HCT116 (cell line): ENCODE data around the gene BACH1. TPM values are rescaled to one million over a fixed set of nuclear protein-coding genes. Genes with fewer than 3 reads are reported as not detected.

Experiments used
- ATAC-seq: fragments of 200-7000 bp; cut with Tn5 transposase; 2 replicates; pipeline ENCODE4 v1.9.1; 2020; ENCODE audit warnings: mild to moderate bottlenecking, moderate library complexity
- BruUV-seq: library from RNA; stranded (reverse); fragments of 400-500 nt; replicated peaks from 2 replicates; lab custom pipeline; 2021; lab: Mats Ljungman, UMichigan
- CTCF ChIA-PET: fragments of 300-600 bp; sonication (Branson Sonifier 250); formaldehyde crosslinking; loops from one replicate; lab custom pipeline; 2021; ENCODE audit warnings: antibody characterized with exemption; lab: Charles Lee
- POLR2A ChIA-PET: fragments of 300-600, 350-600 bp; sonication (Branson Sonifier 250); formaldehyde crosslinking; loops from one replicate; lab custom pipeline; 2021; ENCODE audit warnings: antibody characterized with exemption; lab: Charles Lee
- RAD21 ChIA-PET, 2 experiments: fragments of 300-600 bp; sonication (Branson Sonifier 250); formaldehyde crosslinking; loops; one replicate each; lab custom pipeline; 2023; ENCODE audit warnings: low total read pairs in 2 of 2; ENCODE audit not compliant: uncharacterized antibody in 2 of 2, unreplicated experiment in 2 of 2, low non-redundant PET in 1 of 2; lab: Charles Lee
- DNase-seq: peaks from one replicate; pipeline ENCODE4 v3.0.0-alpha.2; 2010; ENCODE audit warnings: low read depth, low spot score
- H2AFZ ChIP-seq: fragments of 200-600 bp; shearing (Covaris generic), sonication (generic); 2 replicates; pipeline ENCODE4 v1.6.1; 2017; ENCODE audit warnings: low read depth, mixed run types, mixed read lengths, antibody characterized with exemption, low read length; ENCODE audit not compliant: poor library complexity, severe bottlenecking
- H3K27ac ChIP-seq: 2 replicates; pipeline ENCODE4 v1.5.1; 2012; ENCODE audit warnings: low read depth, low read length
- H3K27me3 ChIP-seq: fragments of 200-600 bp; sonication (generic); 2 replicates; pipeline ENCODE4 v1.6.1; 2016; ENCODE audit warnings: mixed run types, low read length, mixed read lengths; ENCODE audit not compliant: insufficient read depth
- H3K36me3 ChIP-seq, 2 experiments: fragments of 200-500 bp in 1 of 2; fragments of 200-600 bp in 1 of 2; sonication (Bioruptor generic) in 1 of 2; sonication (generic) in 1 of 2; 2 replicates each; pipeline versions ENCODE4 v1.5.1 to v1.6.1; 2014 to 2016; ENCODE audit warnings: low read length in 2 of 2, inconsistent platforms in 1 of 2, mixed read lengths in 1 of 2, mixed run types in 1 of 2; ENCODE audit not compliant: insufficient read depth in 2 of 2, control insufficient read depth in 1 of 2
- H3K4me1 ChIP-seq, 2 experiments: fragments of 200-600 bp in 1 of 2; sonication (generic) in 1 of 2; 2 replicates each; pipeline versions ENCODE4 v1.5.1 to v1.6.1; 2012 to 2017; ENCODE audit warnings: low read length in 2 of 2, inconsistent platforms in 1 of 2, mild to moderate bottlenecking in 1 of 2, mixed read lengths in 1 of 2, mixed run types in 1 of 2, moderate library complexity in 1 of 2; ENCODE audit not compliant: insufficient read depth in 2 of 2, control insufficient read depth in 1 of 2
- H3K4me2 ChIP-seq: fragments of 200-600 bp; sonication (generic); 2 replicates; pipeline ENCODE4 v1.6.1; 2017; ENCODE audit warnings: mixed run types, low read length, mixed read lengths
- H3K4me3 ChIP-seq, 2 experiments: fragments of 200-600 bp in 1 of 2; sonication (generic) in 1 of 2; replicated peaks in 1 of 2; 2 replicates each; pipeline ENCODE4 v1.5.1; 2011 to 2016; ENCODE audit warnings: low read length in 2 of 2, control low read depth in 1 of 2, low read depth in 1 of 2, mild to moderate bottlenecking in 1 of 2, mixed read lengths in 1 of 2, mixed run types in 1 of 2
- H3K79me2 ChIP-seq: fragments of 200-600 bp; sonication (generic); 2 replicates; pipeline ENCODE4 v1.6.1; 2017; ENCODE audit warnings: mild to moderate bottlenecking, mixed run types, low read length, moderate library complexity, mixed read lengths; ENCODE audit not compliant: insufficient read depth
- H3K9ac ChIP-seq: fragments of 200-600 bp; sonication (generic); 2 replicates; pipeline ENCODE4 v1.6.1; 2016; ENCODE audit warnings: low read length, mixed read lengths
- H3K9me2 ChIP-seq: fragments of 200-600 bp; sonication (generic), shearing (Covaris generic); 2 replicates; pipeline ENCODE4 v1.6.1; 2017; ENCODE audit warnings: mixed run types, mild to moderate bottlenecking, moderate library complexity; ENCODE audit not compliant: insufficient read depth
- H3K9me3 ChIP-seq, 2 experiments: fragments of 200-500 bp in 1 of 2; fragments of 200-600 bp in 1 of 2; sonication (Bioruptor generic) in 1 of 2; sonication (generic) in 1 of 2; 2 replicates each; pipeline ENCODE4 v1.6.1; 2014 to 2017; ENCODE audit warnings: low read length in 2 of 2, mixed read lengths in 2 of 2, inconsistent platforms in 1 of 2, low read depth in 1 of 2, mild to moderate bottlenecking in 1 of 2, mixed run types in 1 of 2, moderate library complexity in 1 of 2; ENCODE audit not compliant: control insufficient read depth in 1 of 2, insufficient read depth in 1 of 2
- H4K20me1 ChIP-seq: fragments of 200-600 bp; sonication (generic), shearing (Covaris generic); 2 replicates; pipeline ENCODE4 v1.6.1; 2017; ENCODE audit warnings: mixed run types, mild to moderate bottlenecking, moderate library complexity; ENCODE audit not compliant: insufficient read depth
- CTCF ChIP-seq, 3 experiments: fragments of 200-600 bp in 1 of 3; sonication (generic) in 1 of 3; IDR thresholded peaks in 2 of 3; conservative IDR thresholded peaks in 1 of 3; 2 replicates each; pipeline ENCODE4 v1.5.1; 2012 to 2017; ENCODE audit warnings: low read depth in 2 of 3, low read length in 2 of 3, antibody characterized with exemption in 1 of 3, borderline replicate concordance in 1 of 3, control low read depth in 1 of 3, mild to moderate bottlenecking in 1 of 3, mixed read lengths in 1 of 3, mixed run types in 1 of 3, moderate library complexity in 1 of 3; ENCODE audit not compliant: insufficient read depth in 1 of 3
- EGR1 ChIP-seq: IDR thresholded peaks from 2 replicates; pipeline ENCODE4 v1.6.1; 2012; ENCODE audit warnings: low read depth
- EZH2 ChIP-seq: fragments of 200-600 bp; sonication (generic); IDR thresholded peaks from 2 replicates; pipeline ENCODE4 v1.6.1; 2017; ENCODE audit warnings: antibody characterized with exemption, mixed run types
- EZH2phosphoT487 ChIP-seq: fragments of 200-600 bp; IDR thresholded peaks from 2 replicates; pipeline ENCODE4 v1.6.1; 2018; ENCODE audit warnings: antibody characterized with exemption, borderline replicate concordance
- POLR2A ChIP-seq: IDR thresholded peaks from 2 replicates; pipeline ENCODE4 v1.7.0; 2011; ENCODE audit warnings: borderline replicate concordance; ENCODE audit not compliant: insufficient read depth, insufficient read length; ENCODE audit errors: extremely low read depth
- POLR2AphosphoS5 ChIP-seq: IDR thresholded peaks from 2 replicates; pipeline ENCODE4 v1.6.1; 2011; ENCODE audit warnings: mild to moderate bottlenecking, low read depth, low read length, moderate library complexity
- RAD21 ChIP-seq: IDR thresholded peaks from 2 replicates; pipeline ENCODE4 v1.6.1; 2012; ENCODE audit warnings: low read depth, mild to moderate bottlenecking
- SIN3A ChIP-seq: IDR thresholded peaks from 2 replicates; pipeline ENCODE4 v1.6.1; 2012; ENCODE audit warnings: low read depth
- SP1 ChIP-seq: IDR thresholded peaks from 2 replicates; pipeline ENCODE4 v1.6.1; 2012; ENCODE audit warnings: low read depth
- SRF ChIP-seq: IDR thresholded peaks from 2 replicates; pipeline ENCODE4 v1.6.1; 2012; ENCODE audit warnings: low read depth
- YY1 ChIP-seq: IDR thresholded peaks from 2 replicates; pipeline ENCODE4 v1.6.1; 2011; ENCODE audit warnings: low read length, low read depth, moderate library complexity, mild to moderate bottlenecking; ENCODE audit not compliant: insufficient replicate concordance; ENCODE audit errors: extremely low read depth
- ZFX ChIP-seq: fragments of 450-650 bp; IDR thresholded peaks from 2 replicates; pipeline ENCODE4 v1.6.1; 2017
- intact Hi-C: fragments of 100-400 bp; cut with micrococcal nuclease; formaldehyde crosslinking; loops from 2 replicates; pipeline ENCODE4 v1.10.0; 2022
- total RNA-seq: library from RNA; stranded (reverse); gene quantifications from one replicate; pipeline ENCODE4 v1.2.1, GENCODE V29; 2021; ENCODE audit not compliant: unreplicated experiment

BACH1 gene
- total RNA-seq, 1 experiment from 2014 or later = 28.4 TPM

DNA sequence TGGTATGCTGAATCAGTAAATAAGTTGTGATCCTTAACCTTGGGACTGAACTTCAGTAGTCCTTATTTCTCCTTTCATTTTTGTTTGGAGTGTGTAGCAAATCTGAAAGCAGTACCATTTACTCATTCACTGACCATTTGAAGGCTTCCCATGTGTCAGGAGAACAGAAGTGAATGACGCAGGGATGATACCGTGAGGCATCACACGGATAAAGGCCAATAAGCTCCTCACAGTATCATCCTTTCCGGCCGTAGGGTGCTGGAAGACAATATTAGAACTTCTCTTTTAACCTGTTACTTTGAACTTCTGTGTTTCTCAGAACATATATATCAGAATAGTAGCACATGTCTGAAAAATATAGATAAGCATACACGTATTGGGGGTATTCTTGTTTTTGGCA lies 21.3 kb downstream of the BACH1 start:
- no peak overlapping the region for H3K4me3 ChIP-seq
- H3K36me3 ChIP-seq = no peaks in the 10 kb centered on the region
- H3K4me1 ChIP-seq = no peaks in the 10 kb centered on the region
- H3K27ac ChIP-seq = no peak overlapping the region
- POLR2A ChIA-PET = no interaction called here
- H3K27me3 ChIP-seq = no peaks in the 10 kb centered on the region
- no peaks in the 10 kb centered on the region for H3K9me3 ChIP-seq
- no TSS peak for BruUV-seq
- H3K9me2 ChIP-seq = no peaks in the 10 kb centered on the region
- no peak overlapping the region for H3K9ac ChIP-seq
- peaks cover 95% of the 10 kb centered on the region for H3K79me2 ChIP-seq
- ATAC-seq (no peak), DNase-seq (no peak)
- H4K20me1 ChIP-seq = no peaks in the 10 kb centered on the region
- H3K4me2 ChIP-seq = no peak overlapping the region
- RAD21 ChIA-PET = no interaction called here
- CTCF ChIA-PET = no interaction called here
- intact Hi-C loops = no loop called here
- TF ChIP-seq POLR2A (no peak), EGR1 (no peak), SIN3A (no peak), YY1 (no peak), RAD21 (no peak), ZFX (no peak), SP1 (no peak), SRF (no peak), POLR2AphosphoS5 (no peak), EZH2phosphoT487 (no peak), CTCF (IDR thresholded peaks at IDR 0.05 in 2 of 3, conservative IDR thresholded peaks at IDR 0.05 in 1 of 3; ENCODE audit: borderline replicate concordance in 1 of 3, insufficient read depth in 1 of 3, low read depth in 2 of 3, low read length in 2 of 3) (no peak), EZH2 (no peak)
- H2AFZ ChIP-seq = no peak overlapping the region
